Measurements from ENCODE around the gene INF2.

Gene INF2

DNA sequence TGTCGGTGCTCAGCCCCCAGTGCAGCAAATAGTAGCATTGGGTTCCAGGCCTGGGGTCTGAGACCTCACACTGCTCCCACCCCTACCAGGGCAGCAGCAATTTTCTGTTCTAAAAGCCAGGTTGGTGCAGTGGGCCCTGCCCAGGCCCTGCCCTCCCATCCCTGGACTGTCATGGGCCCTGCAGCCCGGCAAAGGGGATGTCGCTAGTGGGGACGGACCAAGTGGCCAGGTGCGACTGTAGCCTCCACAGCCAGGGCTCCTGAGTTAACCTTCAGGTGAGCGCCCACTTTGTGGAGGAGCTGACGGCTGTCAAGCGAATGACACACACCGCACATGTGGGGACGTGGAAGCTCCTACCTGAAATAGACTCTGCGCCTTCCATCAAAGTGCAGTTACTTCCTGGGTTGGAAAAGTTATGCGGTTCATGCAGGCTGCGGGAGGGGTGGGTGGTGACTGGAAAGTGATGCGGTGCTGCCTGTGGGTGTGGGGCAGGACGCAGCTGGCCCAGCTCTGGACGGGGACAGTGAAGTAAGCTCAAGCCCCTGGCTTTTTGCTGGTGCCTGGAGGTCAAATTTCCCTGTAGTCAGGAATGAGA lies 1.5 kb downstream of the INF2 start:
- no peak for DNase-seq

DNA sequence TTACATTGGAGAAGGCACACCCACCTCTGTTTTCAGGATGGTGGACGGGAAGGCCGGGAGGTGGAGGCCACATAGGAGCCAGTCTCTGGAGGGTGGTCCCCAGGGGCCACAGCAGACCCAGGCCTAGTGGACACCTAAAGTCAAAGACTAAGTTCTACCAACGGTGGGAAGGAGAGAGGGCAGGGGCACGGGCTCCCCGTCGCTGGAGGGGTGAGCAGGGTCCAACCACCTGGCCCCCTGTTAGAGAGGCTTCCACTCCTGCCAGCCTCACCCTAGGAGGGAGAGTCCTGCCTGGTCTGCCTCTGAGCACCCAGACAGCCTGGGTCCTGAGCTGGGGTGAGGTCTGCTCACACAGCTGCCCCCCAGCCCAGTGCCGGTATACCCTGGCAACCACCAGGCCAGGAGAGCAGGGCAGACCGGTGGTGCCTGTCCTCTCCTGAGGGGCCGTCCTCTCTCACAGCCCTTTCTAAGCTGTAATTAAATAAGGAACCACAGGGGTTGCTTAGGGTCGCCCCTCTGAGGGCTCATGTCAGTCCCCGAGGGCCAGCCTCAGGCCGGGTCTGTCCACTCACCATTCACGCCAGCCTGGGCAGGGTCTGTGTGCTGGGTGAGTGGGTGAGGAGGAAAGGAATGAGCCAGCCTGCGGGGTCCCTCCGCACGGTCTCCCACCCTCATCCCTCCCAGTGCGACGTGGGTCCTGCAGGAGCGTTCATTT lies 2.3 kb downstream of the INF2 start:
- no peak for DNase-seq

DNA sequence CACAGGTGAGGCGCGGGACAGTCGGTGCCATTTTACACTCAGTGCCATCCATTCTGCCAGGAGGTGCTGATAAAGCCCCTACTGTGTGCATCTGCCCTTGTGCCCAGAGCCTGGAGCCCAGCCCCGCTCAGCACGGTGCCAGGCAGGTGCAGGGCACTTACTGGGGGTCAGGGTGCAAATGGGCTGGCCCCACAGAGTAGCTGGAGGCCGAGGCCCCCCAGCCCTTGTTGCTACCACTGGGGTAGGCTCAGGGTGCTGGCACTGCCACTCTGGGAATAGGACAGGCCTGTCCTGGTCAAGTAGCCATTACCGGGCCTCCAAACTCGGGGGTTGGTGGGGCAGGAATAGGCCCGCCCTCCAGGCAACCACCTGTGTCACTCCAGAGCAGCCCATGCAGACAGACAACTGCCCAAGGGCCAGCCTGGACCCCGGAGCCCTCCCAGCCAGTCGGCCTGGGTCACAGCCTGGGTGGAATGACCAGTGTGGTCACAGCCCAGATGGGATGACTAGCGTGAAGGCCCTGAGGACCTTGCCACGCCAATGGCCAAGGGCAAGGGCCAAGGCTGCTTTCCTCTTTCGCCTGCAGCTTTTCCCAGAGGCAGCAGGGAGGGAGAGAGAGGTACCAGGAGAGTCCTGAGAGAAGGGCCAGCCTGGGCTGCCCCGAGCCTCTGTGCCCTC lies 3.0 kb downstream of the INF2 start:
- no peak for DNase-seq

DNA sequence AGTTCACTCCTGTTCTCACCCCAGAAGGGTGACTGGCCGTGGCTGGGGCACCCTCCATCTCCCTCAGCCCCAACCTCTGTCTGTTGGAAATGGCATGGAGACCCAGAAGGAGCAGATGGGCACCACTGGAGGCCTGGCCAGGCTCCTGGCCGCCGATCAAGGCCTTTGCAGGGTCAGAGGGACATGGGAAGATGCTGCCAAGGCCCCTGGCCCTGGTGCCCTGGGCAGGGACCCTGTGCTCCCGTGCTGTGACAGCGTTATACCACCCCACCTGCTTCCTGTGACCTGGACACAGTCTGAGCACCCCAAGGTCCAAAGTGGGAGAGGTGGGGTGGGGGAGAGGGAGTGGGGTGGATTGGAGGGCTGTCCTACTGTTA lies 3.5 kb downstream of the INF2 start:
- DNase-seq, result no peak

DNA sequence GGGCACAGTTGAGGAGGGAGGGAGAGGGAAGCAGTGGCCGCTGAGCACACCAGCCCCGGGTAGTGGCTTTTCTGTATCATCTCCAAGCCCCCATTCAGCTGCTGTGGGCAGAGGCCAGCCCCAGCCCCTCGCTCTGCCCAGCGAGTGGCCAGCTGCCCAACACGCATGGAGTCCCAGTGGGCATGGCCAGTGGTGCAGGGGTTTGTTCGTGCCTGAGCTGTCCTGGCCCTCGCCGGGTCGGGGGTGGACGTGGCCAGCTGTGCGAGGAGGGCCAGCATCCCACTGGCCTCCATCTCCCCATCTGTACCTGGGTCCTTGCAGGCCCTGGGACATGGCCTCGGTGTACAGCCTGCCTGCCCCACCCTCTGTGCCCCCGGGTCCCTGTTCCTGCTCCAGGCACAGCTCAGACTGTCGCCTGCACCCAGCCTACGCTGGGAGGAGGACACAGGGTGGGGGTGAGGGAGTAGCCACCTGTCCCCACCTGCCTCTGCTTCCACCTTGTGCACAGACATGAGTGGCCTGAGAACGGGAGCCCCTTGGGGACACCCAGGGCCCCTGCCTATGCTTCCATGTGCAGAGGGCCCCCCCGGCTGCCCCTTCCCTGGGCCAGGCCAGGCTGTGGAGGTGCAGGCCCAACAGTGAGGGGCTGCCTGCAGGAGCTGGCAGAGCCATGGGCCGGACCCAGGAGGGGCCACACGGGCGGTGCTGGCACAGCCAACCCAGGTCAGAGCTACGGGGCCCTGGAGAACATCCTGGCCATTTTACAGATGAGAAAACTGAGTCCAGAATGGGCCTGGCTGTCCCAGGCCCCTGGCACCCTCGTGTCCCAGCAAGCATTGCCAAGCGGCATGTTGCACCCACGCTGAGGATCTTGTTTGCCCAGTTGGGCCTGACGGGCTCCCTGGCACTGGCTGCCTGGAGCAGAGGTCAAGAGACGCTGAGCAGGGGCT lies 4.3 kb downstream of the INF2 start:
- DNase-seq, result no peak

DNA sequence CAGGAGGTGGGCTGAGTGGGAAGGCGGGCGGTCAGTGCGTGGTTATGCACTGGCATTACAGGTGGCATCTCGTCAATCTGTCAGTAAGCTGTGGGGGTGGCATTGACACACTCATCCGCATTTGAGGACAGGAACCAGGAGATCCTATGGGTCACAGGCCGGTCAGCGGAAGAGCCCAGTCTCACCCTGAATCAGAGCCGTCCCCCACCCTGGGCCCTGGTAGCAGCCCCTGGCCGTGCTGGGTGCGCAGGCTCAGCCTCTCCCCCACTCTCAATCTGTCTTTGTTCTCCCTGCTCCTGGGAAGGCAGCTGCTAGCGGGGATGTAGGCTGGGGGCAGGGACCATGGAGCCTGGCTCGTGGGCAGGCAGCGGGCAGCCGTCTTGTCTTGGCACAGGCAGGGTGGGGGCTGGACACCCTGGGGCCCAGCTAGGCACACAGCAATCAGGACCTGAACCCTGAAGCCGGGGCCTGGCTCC lies 5.1 kb downstream of the INF2 start:
- DNase-seq, result no peak

DNA sequence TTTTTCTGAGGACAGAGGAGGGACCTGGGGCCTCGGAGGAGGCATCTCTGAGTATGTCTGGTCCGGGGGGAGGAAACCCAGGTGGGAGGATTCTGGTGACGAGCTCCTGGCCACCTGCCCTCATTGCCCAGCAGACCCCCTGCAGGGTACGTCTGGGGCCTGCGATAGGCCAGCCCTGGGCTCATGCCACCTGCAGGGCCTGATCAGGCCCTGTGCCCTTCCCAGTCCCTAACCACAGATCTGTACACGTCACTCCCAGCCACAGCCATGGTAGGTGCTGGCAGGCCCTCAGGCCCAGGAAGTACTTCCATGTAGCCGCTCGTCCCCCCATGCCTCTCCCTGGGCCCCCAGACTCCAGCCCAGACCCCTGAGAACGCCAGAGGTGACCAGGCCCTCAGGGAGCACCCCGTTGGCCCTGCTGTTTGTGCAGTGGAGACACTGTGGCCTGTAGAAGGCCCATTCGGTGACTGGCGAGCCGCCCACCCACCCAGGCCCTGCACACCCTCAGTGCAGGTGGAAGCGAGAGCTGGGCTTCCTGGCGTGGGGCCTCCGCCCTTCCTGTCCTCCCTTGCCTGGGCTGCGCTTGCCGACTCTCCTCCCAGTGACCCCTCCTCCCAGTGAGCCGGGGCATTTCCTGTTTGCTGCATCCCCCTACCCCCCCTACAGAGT lies 5.7 kb downstream of the INF2 start:
- DNase-seq, result no peak

DNA sequence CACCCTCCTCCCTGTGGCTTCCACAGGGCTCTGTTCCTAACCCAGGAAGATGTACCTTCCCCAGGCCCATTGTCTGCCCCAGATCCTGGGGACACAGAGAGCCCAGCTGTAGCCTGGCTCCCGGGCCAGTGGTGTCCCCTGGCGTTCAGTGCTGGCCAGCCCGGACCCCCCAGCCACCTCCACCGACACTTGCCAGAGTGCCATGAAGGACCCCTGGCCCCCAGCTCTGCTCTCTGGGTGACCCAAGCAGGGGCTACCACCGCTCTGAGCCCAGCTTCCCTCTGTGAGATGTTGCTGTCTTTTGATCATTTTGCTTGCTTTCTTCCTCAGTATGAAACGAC lies 6.2 kb downstream of the INF2 start:
- DNase-seq, result no peak

DNA sequence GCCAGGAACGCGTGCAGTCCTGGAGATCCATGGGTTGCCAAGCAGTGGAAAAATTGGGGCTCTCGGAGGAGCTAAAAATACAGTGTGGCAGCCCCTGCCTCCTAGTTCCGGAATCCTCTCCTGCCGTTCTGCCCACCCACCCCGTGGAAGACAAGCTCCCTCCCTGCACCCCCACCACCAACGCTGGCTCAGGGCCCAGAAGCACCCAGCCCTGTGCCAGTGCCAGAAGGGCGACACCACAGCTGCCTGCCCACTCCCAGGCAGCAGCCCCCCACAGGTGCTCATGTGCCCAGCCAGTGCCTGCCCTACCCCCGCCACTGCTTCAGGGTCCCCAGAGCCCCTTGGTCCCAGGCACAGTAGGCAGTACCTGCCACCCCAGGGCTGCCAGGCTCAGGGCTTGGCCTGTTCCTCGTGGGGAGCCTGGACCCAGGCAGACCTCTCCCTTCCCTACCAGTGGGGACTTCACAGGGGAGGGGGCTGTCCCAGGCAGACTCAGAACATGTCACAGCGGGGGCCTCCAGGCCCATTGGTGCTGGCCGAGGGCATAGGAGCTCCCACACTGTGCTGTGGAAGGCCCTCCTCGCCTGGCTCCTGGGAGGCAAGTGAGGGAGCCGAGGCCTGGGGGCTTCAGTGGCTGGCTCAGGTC lies 7.4 kb downstream of the INF2 start:
- no peak for DNase-seq

DNA sequence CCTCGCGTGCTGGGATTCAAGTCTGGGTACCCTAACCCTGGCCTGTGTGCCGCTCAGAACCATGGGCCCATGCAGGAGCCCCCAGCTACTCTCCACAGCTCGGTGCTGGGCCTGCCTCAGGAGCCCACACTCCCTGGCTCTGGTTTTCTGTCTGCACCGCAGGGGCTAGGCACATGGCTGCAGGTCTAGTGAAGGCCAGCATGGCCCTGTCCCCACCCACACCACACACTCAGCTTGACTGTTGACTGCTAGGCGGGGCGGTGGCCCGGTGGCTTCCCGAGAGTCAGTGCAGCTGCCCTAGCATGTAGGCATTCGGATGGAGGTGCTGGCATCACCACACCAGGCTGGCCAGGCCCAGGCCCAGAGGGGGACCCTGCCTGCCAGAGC lies 7.9 kb downstream of the INF2 start:
- DNase-seq, result no peak

DNA sequence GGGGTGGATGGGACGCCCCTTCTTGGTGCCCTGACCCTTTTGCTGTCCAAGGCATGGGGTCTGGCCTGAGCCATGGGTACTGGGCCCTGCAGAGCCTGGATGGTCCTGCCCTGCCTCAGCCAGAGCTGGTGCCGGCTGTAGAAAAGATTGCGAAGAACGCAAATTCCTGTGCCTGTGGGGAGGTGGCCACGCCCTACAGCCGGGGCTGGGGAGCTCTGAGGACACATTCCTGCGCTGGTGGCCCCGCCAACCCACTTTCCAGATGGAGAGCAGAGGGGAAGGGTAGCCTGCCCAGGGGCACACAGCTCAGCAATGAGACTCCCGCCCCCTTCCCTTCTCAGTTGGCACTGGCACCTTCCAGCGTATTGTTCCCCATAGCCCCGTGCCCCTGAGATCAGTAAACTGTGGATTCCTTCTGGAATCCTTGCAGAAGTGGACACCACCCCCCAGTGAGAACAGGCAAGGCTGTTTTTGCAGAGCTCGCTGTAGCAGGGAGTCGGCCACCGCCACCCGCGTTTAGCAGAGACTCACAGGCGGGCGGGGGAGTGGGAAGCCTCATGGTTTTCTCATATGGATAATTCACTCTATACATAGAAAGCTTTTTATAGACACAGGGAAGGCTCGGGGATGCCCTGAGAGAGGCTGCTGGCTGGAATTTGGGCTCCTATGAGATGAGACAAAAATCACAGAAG lies 8.6 kb downstream of the INF2 start:
- no peak for DNase-seq

DNA sequence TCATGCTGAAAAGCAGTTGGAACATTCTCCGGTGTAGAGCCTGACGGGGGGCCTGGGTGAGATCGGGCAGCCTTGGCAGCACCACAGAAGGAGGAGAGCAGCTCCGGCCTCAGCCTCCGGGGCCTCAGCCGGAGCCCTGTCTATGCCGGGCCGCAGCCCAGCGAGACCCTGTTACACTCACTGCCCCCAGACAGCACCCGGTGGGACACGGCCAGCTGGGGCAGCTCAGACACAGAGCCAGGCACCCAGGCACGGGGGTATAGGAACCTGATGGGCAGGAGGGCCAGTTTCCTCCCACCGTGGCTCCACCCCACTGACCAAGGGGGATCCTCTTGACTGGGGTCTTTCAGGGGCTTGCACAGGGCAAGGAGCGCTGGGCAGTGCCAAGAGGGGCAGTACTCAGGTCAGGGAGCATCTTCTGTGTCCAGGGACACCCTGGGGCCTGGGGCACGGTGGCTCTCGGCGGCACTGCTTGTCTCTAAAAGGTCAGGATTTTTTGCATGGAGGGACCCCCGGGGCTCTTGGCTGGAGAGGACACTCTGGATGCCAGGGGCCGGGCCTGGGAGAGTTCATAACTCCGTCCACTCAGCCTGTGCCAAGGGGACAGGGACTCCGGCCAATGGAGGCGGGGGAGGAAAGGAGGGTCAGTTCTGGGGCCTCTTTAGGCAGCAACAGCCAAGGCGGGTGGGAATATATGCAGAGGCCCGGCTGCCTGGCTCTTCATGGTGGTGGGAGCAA lies 9.4 kb downstream of the INF2 start:
- no peak for DNase-seq

DNA sequence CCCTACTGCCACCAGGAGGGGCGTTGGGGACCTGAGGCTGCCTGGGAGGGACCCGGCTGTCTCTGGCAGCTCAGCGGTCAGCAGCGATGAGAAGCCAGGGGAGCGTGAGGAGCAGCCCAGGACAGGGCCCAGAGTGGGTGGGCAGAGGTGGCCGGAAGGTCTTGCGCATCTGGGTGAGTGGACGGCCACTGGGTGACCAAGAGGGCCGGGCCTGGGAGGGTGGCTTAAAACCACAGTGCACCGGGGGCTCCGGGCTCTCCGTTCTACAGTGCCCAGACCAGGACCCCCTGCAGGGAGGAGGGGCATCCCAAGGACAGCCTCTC lies 10.0 kb downstream of the INF2 start:
- DNase-seq, result no peak

DNA sequence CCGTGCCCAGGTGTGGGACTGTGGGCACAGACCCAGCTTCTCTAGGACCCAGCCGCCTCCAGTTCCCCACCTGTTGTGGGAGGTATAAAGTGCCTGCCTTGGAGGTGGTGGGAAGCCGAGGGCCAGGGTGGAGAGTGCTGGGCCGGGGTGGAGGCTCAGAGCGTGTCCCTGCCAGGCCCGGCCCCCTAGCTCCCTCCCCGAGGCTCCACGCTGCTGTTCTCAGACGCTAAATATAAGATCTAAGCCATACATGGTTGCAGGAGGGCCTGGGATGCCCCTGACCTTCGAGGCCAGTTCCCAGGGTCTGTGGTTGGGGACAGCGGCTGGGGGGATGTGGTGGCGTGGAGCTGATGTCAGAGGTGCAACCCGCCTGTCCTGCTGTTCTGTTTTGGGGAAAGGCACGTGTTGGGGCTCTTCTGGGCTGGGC lies 10.8 kb downstream of the INF2 start:
- DNase-seq, result no peak

DNA sequence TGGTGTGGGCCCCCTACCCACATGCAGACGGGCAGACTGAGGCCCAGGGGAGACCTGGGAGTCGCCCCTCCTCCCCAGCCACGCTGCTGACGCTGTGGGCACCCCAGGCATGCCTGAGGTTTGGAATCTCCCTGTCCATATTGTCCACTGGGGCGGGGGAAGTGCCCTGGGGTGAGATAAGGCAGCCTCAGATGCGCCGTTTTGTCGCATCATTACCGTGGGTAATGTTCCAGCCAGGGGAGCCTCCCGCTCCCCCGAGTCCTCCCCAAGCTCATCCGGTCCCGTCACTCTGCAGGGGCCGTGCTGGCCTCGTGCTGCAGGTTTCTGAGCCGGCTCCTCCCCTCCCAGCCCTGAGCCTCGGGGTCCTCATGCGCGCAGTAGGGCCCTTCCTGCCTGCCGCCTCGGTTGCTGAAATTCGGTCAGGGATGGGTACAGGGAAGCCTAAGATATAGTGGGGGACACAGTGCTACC lies 11.4 kb downstream of the INF2 start:
- DNase-seq, result no peak

DNA sequence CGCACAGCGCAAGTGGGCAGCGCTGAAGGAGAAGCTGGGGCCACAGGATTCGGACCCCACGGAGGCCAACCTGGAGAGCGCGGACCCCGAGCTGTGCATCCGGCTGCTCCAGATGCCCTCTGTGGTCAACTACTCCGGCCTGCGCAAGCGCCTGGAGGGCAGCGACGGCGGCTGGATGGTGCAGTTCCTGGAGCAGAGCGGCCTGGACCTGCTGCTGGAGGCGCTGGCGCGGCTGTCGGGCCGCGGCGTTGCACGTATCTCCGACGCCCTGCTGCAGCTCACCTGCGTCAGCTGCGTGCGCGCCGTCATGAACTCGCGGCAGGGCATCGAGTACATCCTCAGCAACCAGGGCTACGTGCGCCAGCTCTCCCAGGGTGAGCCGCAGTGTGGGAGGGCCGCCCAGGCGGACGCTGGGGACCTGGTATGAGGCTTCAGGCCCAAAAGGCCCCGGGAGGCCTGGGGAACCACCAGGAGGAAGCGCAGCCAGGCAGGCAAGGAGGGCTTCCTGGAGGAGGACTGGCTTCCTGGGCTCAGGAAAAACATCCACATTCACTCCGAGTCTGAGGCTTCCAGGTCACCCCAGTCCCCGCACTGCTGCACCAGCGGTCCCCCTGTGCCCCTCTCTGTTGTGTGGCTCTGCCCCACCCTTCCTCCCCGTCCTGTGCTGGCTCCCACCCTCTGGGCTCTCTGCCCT lies 12.1 kb downstream of the INF2 start:
- DNase-seq, result no peak

DNA sequence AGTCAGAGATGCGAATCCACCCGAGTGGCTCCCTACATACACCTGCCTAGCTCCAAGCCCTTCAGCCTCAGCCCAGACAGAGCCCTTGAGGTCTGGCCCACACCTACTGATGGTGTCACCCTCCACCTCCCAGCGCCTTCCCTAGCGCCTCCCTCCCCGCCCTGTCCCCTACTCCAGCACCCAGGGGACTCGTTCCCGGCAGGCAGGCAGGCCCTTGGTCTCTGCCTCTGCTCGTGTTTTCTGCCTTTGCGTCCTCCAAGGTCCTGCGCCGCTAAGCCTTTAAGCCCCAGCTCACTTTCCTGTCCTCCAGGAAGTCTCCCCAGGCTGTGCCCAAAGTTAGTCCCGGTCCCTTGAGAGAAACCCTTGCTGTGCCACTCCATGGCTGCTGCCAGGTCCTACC lies 12.7 kb downstream of the INF2 start:
- no peak for DNase-seq

DNA sequence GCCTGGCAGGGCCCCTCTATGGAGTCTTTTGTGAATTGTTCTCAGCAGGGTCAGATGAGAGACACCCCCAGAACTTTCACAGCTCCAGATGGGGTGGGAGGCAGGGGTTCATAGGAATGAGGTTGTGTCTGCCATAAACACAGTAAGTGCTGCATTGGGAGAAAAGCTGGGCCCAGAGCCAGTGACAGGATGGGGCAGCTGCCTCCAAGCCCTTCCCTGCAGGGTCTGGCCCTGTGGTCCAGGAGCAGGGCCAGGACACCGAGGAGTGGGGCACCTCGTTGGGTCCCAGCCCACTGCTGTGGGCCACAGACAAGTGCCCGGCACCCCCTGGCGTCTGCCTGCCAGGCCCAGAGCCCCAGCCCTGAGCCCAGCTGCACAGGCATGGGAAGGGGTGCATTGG lies 13.3 kb downstream of the INF2 start:
- no peak for DNase-seq

DNA sequence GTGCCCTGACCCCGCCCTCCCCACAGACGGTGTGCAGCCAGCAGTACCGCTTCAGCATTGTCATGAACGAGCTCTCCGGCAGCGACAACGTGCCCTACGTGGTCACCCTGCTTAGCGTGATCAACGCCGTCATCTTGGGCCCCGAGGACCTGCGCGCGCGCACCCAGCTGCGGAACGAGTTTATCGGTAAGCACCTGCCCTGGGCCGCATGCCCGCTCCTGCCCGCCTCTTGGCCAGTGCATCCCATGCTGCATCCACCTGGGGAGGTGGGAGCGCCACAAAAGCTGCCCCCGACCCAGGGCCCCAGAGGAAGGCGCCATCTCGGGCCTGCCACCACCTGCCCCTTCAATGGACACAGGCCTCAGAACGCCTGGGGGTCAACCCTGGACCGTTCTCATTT lies 13.9 kb downstream of the INF2 start:
- no peak for DNase-seq

DNA sequence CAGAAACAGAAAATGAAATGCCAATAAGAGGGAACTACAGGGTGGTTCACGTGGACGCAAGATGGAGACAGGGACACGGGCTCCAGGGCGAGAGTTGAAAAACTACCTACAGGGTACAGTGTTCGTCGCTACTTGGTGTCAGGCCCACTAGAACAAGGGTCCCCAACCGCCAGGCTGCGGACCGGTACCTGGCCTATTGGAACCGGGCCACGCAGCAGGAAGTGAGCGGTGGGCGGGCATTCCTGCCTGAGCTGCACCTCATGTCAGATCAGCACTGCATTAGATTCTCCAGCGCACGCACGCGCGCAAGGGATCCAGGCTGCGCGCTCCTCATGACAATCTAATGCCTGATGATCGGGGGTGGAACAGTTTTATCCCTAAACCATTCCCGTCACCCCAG lies 14.8 kb downstream of the INF2 start:
- no peak for DNase-seq

Data from suppressor macrophage treated with lipopolysaccharide for 1 hour (primary cell).